Right kidney (tissue), 1 donor: ENCODE results near the gene PLA2G4D.

Experiments used
- DNase-seq: peaks from one replicate; pipeline ENCODE4 v3.0.0-alpha.2; 2016

Gene PLA2G4D

DNA sequence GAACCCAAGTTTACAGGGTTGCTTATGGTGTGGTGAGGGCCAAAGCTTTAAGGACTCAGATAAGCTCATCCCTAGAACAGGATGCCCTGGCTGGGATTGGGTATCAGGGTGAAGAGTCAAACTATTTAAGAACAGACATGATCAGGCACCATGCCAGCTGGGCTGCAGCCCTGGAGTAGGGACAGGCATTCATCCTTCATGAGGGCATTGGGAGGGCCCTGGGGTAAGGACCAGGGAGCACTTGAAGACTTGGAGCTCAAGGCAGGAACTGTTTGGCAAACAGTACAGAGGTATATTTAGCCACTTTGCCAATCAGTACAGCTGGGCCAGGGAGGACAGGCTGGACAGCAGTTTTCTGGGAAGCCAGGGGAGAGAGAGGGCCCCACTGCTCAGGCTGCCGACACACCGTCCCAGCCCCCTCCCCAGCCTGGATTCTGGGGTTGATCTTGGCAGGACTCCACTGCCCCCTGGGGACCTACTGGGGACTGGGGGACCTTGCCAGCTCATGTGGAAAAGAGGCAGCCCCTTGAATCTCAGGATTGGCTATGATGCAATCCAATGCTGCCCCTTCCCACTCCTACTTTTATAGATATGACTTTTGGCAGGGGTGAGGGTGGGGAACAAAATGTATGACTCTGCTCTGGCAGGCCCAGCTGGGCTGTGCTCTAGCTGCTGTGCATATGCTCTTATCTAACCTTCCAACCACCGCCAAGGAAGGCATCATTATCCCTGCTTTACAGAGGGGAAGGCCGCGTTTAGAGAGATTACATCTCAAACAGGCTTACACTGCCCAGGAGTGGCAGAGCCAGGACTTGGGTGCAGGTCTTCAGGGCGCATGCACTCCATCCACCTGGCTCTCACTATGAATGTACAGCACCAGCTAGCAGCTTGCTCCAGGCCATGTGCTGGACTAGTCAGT, 75.8 kb downstream of the PLA2G4D start:
- no peak for DNase-seq
